Epithelial cell of esophagus (primary cell): ENCODE data around the gene PUM1.
"Not testable (repeated sequence)": the region's sequence is repeated elsewhere in the genome, so short reads cannot be mapped to it uniquely, and the experiment has no call there.

Source experiments
- DNase-seq: peaks from one replicate; pipeline ENCODE4 v3.0.0; 2010; ENCODE audit warnings: low read depth
- H3K4me3 ChIP-seq: 2 replicates; pipeline ENCODE4 v1.5.1; 2011; ENCODE audit warnings: mild to moderate bottlenecking, low read length, control low read depth
- TF ChIP-seq, protein P1 (sequence below): IDR thresholded peaks from 2 replicates; pipeline ENCODE4 v1.5.1; 2011; ENCODE audit warnings: low read depth, mild to moderate bottlenecking, low read length, control low read depth, inconsistent platforms; ENCODE audit not compliant: insufficient read depth; ENCODE audit errors: missing control alignments

Gene PUM1

DNA sequence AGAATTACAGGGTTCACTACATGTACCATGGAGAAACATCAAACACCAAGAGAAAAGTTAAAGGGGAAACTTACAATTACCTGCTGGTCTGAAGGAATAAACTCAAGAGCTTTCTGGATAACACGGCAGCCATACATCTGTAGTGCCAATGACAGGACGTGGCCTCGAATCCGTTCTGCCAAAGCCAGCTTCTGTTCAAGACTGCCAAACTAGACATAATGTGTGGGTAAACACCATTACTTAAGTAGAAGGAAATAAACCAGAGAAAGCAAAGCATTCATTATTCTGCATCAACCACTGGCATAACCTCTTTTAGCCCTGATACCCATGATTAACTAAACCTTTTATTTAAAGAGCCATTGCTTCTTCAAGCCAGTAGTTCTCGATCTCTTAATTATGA, 115.5 kb downstream of the PUM1 start:
- DNase-seq, result no peak
- H3K4me3 ChIP-seq, result no peak overlapping the region
- TF ChIP-seq, protein P1, sequence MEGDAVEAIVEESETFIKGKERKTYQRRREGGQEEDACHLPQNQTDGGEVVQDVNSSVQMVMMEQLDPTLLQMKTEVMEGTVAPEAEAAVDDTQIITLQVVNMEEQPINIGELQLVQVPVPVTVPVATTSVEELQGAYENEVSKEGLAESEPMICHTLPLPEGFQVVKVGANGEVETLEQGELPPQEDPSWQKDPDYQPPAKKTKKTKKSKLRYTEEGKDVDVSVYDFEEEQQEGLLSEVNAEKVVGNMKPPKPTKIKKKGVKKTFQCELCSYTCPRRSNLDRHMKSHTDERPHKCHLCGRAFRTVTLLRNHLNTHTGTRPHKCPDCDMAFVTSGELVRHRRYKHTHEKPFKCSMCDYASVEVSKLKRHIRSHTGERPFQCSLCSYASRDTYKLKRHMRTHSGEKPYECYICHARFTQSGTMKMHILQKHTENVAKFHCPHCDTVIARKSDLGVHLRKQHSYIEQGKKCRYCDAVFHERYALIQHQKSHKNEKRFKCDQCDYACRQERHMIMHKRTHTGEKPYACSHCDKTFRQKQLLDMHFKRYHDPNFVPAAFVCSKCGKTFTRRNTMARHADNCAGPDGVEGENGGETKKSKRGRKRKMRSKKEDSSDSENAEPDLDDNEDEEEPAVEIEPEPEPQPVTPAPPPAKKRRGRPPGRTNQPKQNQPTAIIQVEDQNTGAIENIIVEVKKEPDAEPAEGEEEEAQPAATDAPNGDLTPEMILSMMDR, result no peak

DNA sequence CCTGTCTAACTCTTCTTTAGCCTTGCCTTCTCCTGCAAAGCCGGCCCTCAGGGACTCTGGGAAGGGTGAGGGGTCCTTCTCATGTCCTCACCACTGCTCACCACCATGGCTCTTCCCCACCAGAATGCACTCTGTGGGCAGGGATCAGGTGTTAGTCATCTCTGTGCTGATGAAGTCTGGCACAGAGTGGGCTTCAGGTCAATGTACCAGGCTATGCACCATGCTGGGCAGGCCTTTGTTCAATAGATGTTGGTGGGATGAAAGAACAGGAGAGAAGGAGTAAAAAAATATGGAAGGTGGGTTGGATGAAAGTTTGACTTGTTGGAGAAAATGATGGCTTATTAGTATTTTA, 116.1 kb downstream of the PUM1 start:
- DNase-seq, H3K4me3 ChIP-seq: not testable (repeated sequence)

DNA sequence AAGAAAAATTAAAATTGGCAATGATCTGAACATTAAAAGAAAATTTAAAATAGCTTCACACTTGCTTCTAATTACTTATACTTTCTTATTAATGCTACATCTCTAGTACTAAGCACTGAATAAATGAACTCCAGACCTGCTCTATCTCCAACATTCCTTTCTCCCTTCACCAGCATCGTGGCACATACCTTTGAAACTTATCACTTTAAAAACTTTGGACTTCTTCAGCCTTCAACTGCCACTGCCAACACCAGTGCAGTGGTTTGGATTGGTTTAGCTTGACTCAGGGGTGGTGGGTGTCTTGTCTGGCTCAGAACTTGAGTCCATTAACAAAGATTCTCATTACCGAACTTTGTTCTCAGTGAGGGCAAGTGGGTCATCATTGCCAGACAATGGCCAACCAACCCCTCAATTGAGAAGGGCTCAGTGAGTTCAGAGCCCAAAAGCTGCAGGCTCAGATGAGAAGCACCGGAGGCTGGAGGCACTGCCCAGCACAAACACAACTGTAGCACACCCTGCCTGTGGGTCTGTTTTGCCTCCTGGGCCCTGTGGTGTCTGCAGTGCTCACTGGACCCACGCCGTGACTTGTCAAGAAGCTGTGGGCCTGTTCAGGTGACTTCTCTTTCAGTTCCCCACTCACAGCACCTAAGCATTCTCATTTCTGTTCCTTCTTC, 116.6 kb downstream of the PUM1 start:
- not testable (repeated sequence) for H3K4me3 ChIP-seq, DNase-seq

DNA sequence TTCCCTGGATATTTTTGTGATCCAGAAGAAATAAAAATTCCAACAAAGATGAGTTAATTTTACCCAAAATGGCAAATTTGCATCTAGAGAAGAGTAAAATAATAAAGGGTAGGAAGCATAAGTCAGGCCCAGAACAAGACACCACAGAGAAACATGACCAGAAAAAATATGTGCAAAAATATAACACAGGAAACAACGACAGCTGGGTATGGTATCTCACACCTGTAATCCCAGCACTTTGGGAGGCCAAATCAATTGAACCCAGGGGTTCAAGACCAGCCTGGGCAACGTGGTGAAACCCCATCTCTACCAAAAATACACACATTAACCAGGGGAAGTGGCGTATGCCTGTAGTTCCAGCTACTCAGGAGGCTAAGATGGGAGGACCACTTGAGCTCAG, 117.2 kb downstream of the PUM1 start:
- H3K4me3 ChIP-seq, result no peak overlapping the region
- DNase-seq, result no peak
- TF ChIP-seq, protein P1, result no peak

DNA sequence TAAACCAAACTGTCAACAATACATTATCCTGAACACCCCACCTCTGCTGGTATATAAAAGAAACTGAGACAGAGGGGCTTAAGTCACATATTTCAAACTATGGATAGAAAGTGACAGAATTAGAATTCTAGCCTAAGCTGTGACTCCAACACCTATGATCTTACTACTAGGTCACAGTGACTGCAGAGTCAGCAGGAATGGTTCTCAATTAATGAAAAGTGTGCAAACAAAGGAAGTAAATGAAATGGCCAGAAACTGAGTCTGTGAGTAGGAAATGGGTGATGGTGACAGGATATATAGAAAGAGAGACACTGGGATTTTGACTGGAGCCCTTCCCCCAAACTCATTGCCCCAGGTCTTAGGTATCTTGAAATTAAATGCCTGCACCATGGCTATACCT, 118.3 kb downstream of the PUM1 start:
- DNase-seq, result no peak
- no peak overlapping the region for H3K4me3 ChIP-seq
- TF ChIP-seq, protein P1, result no peak

DNA sequence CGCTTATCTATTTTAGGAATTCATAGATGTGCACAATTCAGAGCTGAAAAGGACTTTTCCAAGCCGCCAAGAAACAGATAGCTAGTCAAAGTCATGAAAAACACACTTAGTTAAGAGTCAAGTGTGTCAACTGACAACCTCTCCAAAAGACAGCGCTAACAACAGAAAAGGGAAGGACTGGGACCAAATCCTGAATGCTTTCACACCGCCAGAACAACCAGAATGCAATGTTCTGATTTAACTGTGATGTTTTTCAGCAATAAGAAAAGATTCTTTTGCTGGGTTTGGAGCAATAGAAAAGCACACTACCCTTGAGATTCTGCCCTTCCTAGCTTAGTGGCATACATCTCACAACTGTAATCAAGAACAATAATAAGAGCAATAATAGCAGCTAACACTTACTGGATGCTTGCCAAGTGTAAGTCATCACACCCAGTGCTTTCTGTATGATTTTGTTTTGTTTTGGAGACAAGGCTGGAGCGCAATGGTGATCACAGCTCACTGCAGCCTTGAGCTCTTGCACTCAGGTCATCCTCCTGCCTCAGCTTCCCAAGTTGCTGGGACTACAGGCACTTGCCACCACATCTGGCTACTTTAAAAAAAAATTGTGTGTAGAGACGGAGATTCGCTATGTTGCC, 123.1 kb downstream of the PUM1 start:
- no peak for DNase-seq
- H3K4me3 ChIP-seq, result no peak overlapping the region
- TF ChIP-seq, protein P1, result no peak

DNA sequence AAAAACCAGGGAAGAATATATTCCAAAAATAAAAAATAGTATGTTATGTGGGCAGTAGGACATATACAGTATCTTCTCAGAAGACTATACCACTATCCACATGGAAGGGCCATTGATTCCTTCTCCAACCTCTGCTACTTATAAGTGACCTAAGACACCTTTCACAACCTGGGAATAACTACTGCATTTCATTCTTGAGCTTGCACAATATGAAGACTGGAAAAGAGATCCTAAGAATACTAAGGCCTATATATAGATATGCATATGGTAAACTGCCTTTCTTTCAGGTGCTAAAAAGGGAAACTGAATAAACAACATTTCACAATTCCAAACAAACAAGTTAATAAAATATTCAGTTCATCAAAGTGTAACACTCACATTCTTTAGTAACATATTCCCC, 125.0 kb downstream of the PUM1 start:
- DNase-seq, result no peak
- TF ChIP-seq, protein P1, result no peak

DNA sequence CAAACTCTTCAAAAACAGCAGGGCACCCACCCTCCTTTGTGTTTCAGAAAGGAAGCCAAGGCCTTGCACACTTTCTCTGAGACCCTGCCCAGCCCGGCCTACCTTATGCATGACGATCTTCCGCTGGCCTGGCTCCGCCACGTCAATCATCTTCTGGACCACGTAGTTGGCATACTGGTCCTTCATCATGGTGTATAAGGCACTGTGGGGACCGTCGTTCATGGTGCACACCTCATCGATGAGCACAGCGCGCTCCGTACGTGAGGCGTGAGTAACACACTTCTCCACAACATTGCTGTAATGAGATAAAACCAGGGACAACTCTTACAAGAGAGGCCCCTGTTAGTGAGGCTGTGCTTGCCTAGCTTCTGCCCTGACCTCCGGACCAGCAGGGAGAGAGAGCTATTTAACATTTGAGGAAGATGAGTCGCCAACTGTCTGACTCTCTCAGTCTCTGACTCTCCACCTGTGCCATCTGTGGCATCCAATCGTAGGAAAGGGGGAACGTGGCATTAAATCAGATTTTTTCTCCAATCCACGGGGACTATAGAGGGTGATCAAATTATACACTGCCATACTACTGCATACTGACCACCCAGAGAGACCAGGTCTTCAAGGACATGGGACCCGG, 128.9 kb downstream of the PUM1 start:
- DNase-seq, result peak; percentile 34
- TF ChIP-seq, protein P1, result no peak
- no peak overlapping the region for H3K4me3 ChIP-seq

More for the DNA sequence above, 125.0 kb downstream of the PUM1 start:
- no peak overlapping the region for H3K4me3 ChIP-seq

DNA sequence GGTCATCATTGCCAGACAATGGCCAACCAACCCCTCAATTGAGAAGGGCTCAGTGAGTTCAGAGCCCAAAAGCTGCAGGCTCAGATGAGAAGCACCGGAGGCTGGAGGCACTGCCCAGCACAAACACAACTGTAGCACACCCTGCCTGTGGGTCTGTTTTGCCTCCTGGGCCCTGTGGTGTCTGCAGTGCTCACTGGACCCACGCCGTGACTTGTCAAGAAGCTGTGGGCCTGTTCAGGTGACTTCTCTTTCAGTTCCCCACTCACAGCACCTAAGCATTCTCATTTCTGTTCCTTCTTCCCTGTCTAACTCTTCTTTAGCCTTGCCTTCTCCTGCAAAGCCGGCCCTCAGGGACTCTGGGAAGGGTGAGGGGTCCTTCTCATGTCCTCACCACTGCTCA, 129.8 kb downstream of the PUM1 start:
- H3K4me3 ChIP-seq, DNase-seq: not testable (repeated sequence)
